ENCODE results near the gene CYTL1. TPM values are rescaled to one million over a fixed set of nuclear protein-coding genes. Genes with fewer than 3 reads are reported as not detected.

Gene CYTL1
- total RNA-seq, 2 donors from 2014 or later: 2.2 to 3.7 TPM

DNA sequence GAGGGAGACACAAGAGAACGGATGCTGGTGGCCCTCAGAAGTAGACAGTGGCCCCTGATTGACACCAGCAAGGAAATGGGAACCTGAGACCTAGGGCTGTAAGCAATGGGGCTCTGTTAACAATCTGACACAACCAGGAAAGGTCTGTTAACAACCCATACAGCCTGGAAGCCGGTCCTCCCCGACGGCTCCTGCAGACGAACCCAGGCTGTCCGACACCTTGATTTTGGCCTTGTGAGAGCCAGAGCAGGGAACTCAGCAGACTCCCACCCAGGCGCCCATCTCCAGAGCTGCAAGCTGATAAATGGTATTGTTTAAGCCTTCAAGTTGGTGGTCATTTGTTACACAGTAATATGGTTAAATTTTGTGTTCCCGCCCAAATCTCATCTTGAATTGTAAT is 10.2 kb upstream of the CYTL1 start:
- no peak overlapping the region for H3K9ac ChIP-seq (ENCODE audit: extremely low read depth, low read length, poor library complexity, severe bottlenecking)
- H3K36me3 Mint-ChIP-seq (ENCODE audit: low read depth): no peaks in the 10 kb centered on the region

DNA sequence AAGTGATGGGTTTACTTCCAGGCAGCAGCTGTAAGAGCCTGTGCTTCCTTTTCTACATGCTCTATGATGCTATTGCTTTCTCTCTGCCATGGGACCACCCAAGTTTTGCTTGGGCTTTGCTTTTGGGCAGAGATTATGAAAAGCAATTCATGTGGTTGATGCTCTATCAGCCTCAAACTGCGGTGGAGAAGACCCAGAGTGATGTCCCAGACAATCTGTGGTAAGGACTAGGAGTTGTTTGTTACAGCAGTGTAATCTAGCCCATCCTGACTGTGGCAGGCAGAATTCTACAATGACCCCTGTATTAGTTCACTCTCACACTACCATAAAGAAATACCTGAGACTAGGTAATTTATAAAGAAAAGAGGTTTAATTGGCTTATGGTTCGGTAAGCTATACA is 9.2 kb upstream of the CYTL1 start:
- Histone ChIP-seq H3K27ac (ENCODE audit: low read depth, low read length) (no peak overlapping the region), H3K9ac (ENCODE audit: extremely low read depth, low read length, poor library complexity, severe bottlenecking) (no peak overlapping the region), H3K9me3 (ENCODE audit: control insufficient read depth, low read length) (no peaks in the 10 kb centered on the region), H3K36me3 (ENCODE audit: control insufficient read depth, insufficient read depth, low read length) (no peaks in the 10 kb centered on the region), H3K4me1 (ENCODE audit: control insufficient read depth, insufficient read depth, low read length) (no peaks in the 10 kb centered on the region), H3K4me3 (ENCODE audit: low read length) (no peak overlapping the region), H3K27me3 (ENCODE audit: control insufficient read depth, insufficient read depth, low read length, poor library complexity, severe bottlenecking) (no peaks in the 10 kb centered on the region)
- WGBS, 2 experiments (ENCODE audit: insufficient coverage in 1 of 2, insufficient read length in 1 of 2): 92 to 100% methylated on average over 1 to 2 of the region's 2 CpGs
- Mint-ChIP-seq H3K27ac (no peak overlapping the region), H3K4me3 (no peak overlapping the region), H3K27me3 (ENCODE audit: insufficient read depth) (peaks cover 6% of the 10 kb centered on the region), H3K4me1 (no peaks in the 10 kb centered on the region), H3K36me3 (ENCODE audit: low read depth) (no peaks in the 10 kb centered on the region), H3K9me3 (peaks cover 2% of the 10 kb centered on the region)
- DNase-seq: no peak
- TF ChIP-seq, protein P1, sequence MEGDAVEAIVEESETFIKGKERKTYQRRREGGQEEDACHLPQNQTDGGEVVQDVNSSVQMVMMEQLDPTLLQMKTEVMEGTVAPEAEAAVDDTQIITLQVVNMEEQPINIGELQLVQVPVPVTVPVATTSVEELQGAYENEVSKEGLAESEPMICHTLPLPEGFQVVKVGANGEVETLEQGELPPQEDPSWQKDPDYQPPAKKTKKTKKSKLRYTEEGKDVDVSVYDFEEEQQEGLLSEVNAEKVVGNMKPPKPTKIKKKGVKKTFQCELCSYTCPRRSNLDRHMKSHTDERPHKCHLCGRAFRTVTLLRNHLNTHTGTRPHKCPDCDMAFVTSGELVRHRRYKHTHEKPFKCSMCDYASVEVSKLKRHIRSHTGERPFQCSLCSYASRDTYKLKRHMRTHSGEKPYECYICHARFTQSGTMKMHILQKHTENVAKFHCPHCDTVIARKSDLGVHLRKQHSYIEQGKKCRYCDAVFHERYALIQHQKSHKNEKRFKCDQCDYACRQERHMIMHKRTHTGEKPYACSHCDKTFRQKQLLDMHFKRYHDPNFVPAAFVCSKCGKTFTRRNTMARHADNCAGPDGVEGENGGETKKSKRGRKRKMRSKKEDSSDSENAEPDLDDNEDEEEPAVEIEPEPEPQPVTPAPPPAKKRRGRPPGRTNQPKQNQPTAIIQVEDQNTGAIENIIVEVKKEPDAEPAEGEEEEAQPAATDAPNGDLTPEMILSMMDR (conservative IDR thresholded peaks at IDR 0.05): no peak

More for the DNA sequence above, 10.2 kb upstream of the CYTL1 start:
- Histone ChIP-seq H3K27ac (ENCODE audit: low read depth, low read length) (no peak overlapping the region), H3K36me3 (ENCODE audit: control insufficient read depth, insufficient read depth, low read length) (no peaks in the 10 kb centered on the region), H3K9me3 (ENCODE audit: control insufficient read depth, low read length) (no peaks in the 10 kb centered on the region), H3K4me3 (ENCODE audit: low read length) (no peak overlapping the region), H3K27me3 (ENCODE audit: control insufficient read depth, insufficient read depth, low read length, poor library complexity, severe bottlenecking) (no peaks in the 10 kb centered on the region), H3K4me1 (ENCODE audit: control insufficient read depth, insufficient read depth, low read length) (no peaks in the 10 kb centered on the region)
- no peaks in the 10 kb centered on the region for H3K9me3 Mint-ChIP-seq
- TF ChIP-seq, protein P1 (conservative IDR thresholded peaks at IDR 0.05): no peak
- DNase-seq: no peak
- H3K4me3 Mint-ChIP-seq: no peak overlapping the region
- H3K4me1 Mint-ChIP-seq: no peaks in the 10 kb centered on the region
- 92 to 98% methylated on average over 6 to 8 of the region's 8 CpGs for WGBS, 2 experiments (ENCODE audit: insufficient coverage in 1 of 2, insufficient read length in 1 of 2)
- peaks cover 6% of the 10 kb centered on the region for H3K27me3 Mint-ChIP-seq (ENCODE audit: insufficient read depth)
- no peak overlapping the region for H3K27ac Mint-ChIP-seq

DNA sequence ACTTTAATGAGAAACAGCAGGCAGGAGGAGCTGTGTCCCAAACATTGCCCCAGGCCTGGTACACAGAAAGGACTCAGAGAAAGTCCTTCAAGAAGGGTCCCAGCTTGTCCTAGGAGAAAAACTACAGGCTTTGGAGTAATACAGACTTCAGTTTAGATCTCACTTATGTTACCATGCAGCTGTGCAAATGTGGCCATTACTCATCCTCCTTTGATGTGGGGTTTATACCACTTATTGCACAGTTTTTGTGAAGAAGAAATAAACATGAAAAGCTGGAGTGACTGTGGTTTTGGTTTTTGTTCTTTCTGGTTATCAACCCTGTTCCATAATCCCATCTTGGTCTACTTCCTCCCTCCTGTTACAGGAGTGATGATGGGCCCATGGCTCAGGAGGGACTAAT is 8.1 kb upstream of the CYTL1 start:
- H3K36me3 ChIP-seq (ENCODE audit: control insufficient read depth, insufficient read depth, low read length): no peaks in the 10 kb centered on the region
- H3K4me3 Mint-ChIP-seq: no peak overlapping the region
- TF ChIP-seq, protein P1 (conservative IDR thresholded peaks at IDR 0.05): no peak
- no peak overlapping the region for H3K27ac Mint-ChIP-seq
- H3K9me3 Mint-ChIP-seq: peaks cover 2% of the 10 kb centered on the region
- no peaks in the 10 kb centered on the region for H3K4me1 ChIP-seq (ENCODE audit: control insufficient read depth, insufficient read depth, low read length)
- no peaks in the 10 kb centered on the region for H3K9me3 ChIP-seq (ENCODE audit: control insufficient read depth, low read length)
- no peak overlapping the region for H3K4me3 ChIP-seq (ENCODE audit: low read length)
- DNase-seq: no peak
- peaks cover 8% of the 10 kb centered on the region for H3K27me3 Mint-ChIP-seq (ENCODE audit: insufficient read depth)
- no peaks in the 10 kb centered on the region for H3K4me1 Mint-ChIP-seq
- H3K9ac ChIP-seq (ENCODE audit: extremely low read depth, low read length, poor library complexity, severe bottlenecking): no peak overlapping the region
- H3K27me3 ChIP-seq (ENCODE audit: control insufficient read depth, insufficient read depth, low read length, poor library complexity, severe bottlenecking): no peaks in the 10 kb centered on the region
- H3K27ac ChIP-seq (ENCODE audit: low read depth, low read length): no peak overlapping the region
- H3K36me3 Mint-ChIP-seq (ENCODE audit: low read depth): no peaks in the 10 kb centered on the region
